Activated naive CD4-positive, alpha-beta T cell treated with anti-CD3 and anti-CD28 coated beads, Interleukin-2, amount 50 U/mL, for 72 hours (primary cell): ENCODE results near the gene RAD51B. TPM values are rescaled to one million over a fixed set of nuclear protein-coding genes. Genes with fewer than 3 reads are reported as not detected.

ENCODE experiments used
- ATAC-seq, 2 donors: fragments of 150-1000 bp; cut with Tn5 transposase; 2 replicates each; pipeline ENCODE4 v1.10.0; 2021; ENCODE audit warnings: mild to moderate bottlenecking in 2 of 2, moderate library complexity in 2 of 2
- DNase-seq, 2 donors: peaks; one replicate each; pipeline ENCODE4 v3.0.0; 2021 to 2022; ENCODE audit warnings: low spot score in 2 of 2
- H3K27ac Mint-ChIP-seq, 2 donors: one replicate each; pipeline ENCODE4 v1.8.0; 2022; ENCODE audit warnings: mild to moderate bottlenecking in 2 of 2, mixed read lengths in 2 of 2
- H3K36me3 Mint-ChIP-seq, 2 donors: one replicate each; pipeline ENCODE4 v1.8.0; 2022; ENCODE audit warnings: mixed read lengths in 2 of 2
- H3K9me3 Mint-ChIP-seq, 2 donors: one replicate each; pipeline ENCODE4 v1.8.0; 2022; ENCODE audit warnings: mixed read lengths in 2 of 2
- total RNA-seq, 2 donors: library from RNA; stranded (reverse); gene quantifications; one replicate each; pipeline ENCODE4 v1.2.3, GENCODE V29; 2022

The RAD51B gene
- total RNA-seq, 2 donors from 2014 or later = 36.5 to 53.0 TPM

DNA sequence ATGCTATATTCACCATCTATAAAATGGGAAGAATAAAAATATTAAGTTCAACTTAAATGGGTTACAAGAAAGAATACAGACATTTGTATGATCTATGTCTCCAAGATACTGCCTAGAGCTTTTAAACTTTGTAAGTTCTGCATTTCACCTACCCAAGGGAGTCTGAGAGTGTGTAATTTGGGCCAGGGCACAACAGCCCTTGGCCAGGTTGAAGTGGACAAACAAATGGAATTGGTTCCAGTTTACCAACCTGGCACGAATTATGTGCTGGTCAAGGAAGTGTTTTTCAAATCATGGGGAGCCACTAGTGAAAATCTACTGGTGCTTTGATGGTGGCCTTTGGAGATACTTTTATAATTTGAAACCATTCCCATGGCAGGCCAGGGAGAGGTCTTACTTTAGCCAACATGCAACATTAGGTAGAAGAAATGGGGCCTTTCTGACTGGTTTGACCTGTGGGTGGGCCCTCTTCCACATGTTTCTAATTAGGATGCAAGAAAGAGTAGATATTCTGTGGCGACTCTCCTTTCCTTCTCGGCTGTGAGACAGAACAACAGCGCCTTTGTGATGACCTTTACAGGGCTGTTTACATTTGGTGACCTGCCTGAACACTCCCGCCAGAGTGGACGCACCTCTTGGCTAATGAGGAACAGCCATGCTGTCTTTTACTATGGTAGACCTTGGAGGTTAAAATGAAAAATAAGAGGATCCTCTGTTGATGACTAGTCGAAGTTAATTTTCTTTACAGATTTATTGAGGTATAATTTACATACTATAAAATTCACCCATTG is 496.7 kb downstream of the RAD51B start:
- Mint-ChIP-seq H3K27ac (no peak overlapping the region), H3K36me3 (peaks cover 4 to 12% of the 10 kb centered on the region in 2 donors), H3K9me3 (no peaks in the 10 kb centered on the region)
- ATAC-seq (no peak), DNase-seq (no peak)

DNA sequence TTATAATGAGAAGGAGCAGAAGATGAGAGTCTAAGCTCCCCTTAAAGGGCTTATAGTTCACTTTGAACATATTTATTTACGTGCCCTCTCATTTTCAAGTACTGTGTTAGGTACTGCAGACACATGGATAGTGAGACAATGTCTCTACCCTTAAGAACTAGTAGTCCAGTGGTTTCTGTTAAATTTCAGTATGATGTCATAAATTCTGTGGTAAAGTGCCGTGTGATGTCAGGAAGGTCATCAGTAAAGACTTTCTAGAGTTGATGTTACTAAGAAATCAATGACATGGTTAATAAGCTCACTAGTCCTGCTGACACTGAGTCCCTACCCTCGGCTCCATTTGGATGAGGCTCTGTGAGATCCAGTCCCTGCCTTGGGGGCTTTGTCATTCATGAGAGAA is 497.7 kb downstream of the RAD51B start:
- ATAC-seq = no peak

DNA sequence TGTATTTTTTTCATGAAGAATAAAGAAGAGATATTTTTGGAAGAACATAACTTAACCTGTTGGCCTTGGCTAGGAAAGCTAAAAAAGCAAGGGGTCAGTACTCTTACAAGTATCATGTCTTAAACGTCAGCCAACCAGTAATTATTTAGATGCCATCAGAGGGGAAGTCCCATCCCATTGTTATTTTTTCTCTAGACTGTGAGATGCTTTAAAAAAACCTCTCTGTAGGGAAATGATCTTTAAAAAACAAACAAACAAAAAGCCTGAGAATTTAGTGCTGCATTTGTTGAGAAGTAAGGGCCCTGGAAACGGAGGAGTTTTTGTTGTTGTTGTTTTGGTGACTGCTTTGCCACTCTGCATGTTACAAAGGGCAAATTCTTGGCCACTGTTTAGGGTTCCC is 499.2 kb downstream of the RAD51B start:
- ATAC-seq = no peak
- Mint-ChIP-seq H3K27ac (no peak overlapping the region), H3K9me3 (no peaks in the 10 kb centered on the region), H3K36me3 (peaks cover 4 to 12% of the 10 kb centered on the region in 2 donors)
- no peak for DNase-seq

More for the DNA sequence above, 497.7 kb downstream of the RAD51B start:
- H3K9me3 Mint-ChIP-seq = no peaks in the 10 kb centered on the region
- no peak for DNase-seq
- H3K27ac Mint-ChIP-seq = no peak overlapping the region
- peaks cover 4 to 12% of the 10 kb centered on the region in 2 donors for H3K36me3 Mint-ChIP-seq

DNA sequence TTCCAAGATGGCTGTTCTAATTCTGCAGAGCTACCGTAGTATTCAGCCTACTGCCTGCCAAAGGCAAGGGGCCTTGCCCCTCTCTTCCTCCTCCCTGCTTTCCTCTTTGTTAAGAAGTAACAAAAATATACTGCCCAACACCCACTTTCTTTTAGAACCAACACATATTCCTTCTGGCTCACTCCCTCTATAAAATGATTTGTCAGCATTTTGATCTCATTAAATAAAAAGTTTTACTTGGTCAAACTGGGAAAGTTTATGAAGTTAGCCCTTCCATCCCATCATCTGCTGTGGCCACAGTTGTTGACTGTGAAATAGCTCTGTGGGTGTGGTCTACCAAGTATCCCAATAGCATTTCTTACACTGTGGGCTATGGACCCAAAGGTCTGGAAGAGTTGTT is 500.9 kb downstream of the RAD51B start:
- Mint-ChIP-seq H3K27ac (no peak overlapping the region), H3K9me3 (peaks cover 0 to 4% of the 10 kb centered on the region in 2 donors), H3K36me3 (peaks cover 0 to 4% of the 10 kb centered on the region in 2 donors)
- no peak for ATAC-seq
- DNase-seq = no peak

DNA sequence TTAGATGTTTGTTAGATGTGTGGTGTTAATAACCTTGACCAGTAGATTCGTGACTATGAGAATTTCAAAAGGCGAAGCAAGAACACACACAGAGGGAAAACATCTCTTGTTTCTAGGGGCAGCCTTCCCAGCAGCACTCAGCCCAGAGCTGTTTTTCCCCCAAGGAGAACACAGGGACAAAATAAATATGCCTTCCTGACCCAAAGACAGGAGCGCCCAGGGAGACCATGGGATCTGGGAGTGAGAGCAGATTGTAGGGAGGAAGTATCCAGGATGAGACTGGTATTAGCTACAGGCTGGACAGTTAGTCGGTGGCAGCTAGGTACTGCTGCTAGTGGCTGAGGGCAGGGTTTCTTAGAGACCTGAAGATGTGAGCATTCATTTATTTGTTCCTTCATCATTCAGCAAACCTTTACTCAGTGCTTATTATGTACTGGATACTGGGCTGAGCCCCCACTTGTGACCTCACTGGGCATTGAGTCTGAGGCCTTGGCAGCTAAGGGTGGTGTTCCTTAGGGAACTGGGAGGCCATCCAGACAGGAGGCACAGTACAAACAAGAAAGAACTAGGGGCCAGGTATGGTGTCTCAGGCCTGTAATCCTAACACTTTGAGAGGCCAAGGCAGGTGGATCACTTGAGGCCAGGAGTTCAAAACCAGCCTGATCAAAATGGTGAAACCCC is 503.5 kb downstream of the RAD51B start:
- DNase-seq = no peak
- peak overlapping the region in 1 of 2 donors; percentile 39 for H3K27ac Mint-ChIP-seq
- peaks cover 0 to 4% of the 10 kb centered on the region in 2 donors for H3K9me3 Mint-ChIP-seq
- H3K36me3 Mint-ChIP-seq = no peaks in the 10 kb centered on the region
- ATAC-seq = no peak

DNA sequence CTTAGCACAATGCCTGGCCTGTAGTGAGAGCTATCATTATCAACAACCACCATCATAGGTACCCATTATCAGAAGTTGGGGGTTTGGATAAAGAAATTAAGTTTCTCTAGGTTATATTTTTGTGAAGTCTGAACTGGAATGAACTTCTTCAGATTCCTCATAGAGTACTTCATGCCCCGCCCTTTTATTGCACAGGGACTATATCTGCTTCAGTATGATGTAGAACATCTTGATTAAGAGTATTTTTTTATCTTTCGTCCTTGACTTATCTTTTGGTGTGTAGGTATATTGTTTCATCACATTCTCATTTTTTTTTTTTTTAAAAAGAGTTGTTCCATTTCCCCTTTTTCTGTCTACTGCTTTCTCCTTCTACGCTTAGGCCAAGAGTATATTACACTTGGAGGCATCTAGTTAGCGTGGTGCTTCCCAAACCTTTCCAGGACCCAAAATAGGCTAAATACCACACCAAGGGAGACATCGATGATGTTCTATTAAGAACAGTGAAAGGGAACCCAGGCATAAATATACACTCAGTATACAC is 505.8 kb downstream of the RAD51B start:
- Mint-ChIP-seq H3K36me3 (no peaks in the 10 kb centered on the region), H3K27ac (no peak overlapping the region), H3K9me3 (peaks cover 0 to 4% of the 10 kb centered on the region in 2 donors)
- DNase-seq (no peak), ATAC-seq (no peak)

DNA sequence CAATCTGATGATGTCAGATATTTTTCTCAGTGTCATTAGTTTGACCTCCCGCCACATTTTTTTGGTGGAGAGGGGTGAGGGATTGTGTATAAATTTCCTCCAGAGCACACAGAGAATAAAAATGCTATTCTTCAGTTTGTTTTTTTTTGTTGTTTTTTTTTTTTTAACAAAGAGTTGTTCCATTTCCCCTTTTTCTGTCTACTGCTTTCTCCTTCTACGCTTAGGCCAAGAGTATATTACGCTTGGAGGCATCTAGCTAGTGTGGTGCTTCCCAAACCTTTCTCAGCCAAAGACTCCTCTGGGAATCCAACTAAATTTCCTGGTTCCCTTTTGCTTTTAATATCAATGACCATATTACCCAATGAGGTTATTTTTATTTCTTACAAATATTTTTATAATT is 507.7 kb downstream of the RAD51B start:
- H3K9me3 Mint-ChIP-seq = peaks cover 0 to 4% of the 10 kb centered on the region in 2 donors
- DNase-seq (no peak), ATAC-seq (no peak)
- no peaks in the 10 kb centered on the region for H3K36me3 Mint-ChIP-seq
- H3K27ac Mint-ChIP-seq = no peak overlapping the region

DNA sequence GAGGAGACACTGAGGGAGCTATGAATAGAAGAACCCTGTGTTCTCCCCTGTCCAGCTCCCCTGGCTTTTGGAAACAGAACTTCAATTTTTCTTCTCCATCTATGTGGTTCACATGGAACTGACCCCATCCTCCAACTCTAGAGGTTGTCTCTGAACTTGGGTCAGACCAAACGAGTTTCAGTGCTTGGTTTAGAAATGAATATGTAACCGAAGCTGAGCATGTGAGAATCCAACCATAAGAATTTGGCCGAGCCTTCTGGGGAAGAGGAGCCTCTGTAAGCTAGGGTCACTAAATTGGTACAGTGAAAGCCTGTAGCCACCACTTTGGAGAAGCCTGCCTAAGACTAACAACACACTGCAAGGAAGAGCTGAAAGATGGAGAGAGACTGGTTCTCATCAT is 508.9 kb downstream of the RAD51B start:
- DNase-seq = no peak
- no peaks in the 10 kb centered on the region for H3K36me3 Mint-ChIP-seq
- H3K9me3 Mint-ChIP-seq = peaks cover 0 to 4% of the 10 kb centered on the region in 2 donors
- no peak overlapping the region for H3K27ac Mint-ChIP-seq
- no peak for ATAC-seq

DNA sequence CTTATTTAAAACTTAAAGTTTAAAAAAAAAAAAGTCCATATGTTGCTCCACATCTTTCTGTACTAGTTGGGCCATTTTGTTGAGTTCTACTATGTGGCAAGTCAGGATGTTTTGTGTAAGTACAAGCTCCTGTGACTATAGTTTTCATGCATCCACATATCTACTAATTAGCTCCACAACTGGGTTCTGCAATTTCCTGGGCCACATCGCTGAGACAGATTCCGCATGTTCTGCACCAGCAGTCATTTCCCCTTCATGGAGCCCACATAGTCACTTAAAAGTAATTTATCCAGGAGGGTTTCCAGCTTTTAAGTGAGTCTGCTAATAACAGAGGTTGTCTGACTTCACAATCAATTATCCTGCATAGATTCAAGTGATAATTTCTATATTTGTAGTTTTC is 511.8 kb downstream of the RAD51B start:
- ATAC-seq (no peak), DNase-seq (no peak)
- Mint-ChIP-seq H3K36me3 (no peaks in the 10 kb centered on the region), H3K27ac (no peak overlapping the region), H3K9me3 (no peaks in the 10 kb centered on the region)

DNA sequence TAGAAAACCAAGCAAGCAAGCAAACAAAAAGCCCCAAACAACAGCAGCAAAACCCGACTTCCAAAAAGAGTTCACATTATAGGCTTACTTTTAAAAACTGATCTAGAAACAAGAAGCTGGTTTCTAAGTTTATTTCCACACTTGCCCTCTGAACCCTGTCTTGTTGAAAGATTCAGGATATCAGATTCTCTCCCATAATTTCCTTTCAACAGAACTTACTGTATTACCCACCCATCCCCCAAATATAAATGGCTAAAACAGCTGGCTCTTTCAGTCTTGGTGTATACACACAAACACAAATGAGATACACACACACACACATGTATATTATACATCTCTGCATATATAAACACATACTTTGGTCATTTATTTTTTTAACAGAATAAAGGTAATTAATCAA is 512.4 kb downstream of the RAD51B start:
- no peak for DNase-seq
- Mint-ChIP-seq H3K27ac (no peak overlapping the region), H3K9me3 (no peaks in the 10 kb centered on the region), H3K36me3 (no peaks in the 10 kb centered on the region)
- ATAC-seq = no peak

DNA sequence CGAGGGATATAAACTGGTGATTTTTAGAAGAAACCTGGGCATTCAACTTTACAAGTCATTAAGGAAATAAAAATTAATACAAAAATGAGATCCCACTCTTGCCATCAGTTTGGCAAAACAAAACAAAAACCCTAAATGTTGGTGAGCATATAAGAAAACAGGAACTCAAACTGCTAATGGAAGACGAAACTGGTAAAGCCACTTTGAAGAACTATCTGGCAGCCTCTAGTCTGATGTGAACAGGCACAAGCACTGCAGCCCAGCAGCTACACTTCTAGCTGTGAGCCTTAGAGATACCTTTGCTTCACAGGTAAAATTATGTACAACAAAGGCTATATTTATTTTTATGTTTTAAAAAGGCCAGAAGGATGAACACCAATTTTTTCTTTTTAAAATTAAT is 513.7 kb downstream of the RAD51B start:
- H3K27ac Mint-ChIP-seq = no peak overlapping the region
- no peaks in the 10 kb centered on the region for H3K36me3 Mint-ChIP-seq
- DNase-seq (no peak), ATAC-seq (no peak)
- no peaks in the 10 kb centered on the region for H3K9me3 Mint-ChIP-seq

DNA sequence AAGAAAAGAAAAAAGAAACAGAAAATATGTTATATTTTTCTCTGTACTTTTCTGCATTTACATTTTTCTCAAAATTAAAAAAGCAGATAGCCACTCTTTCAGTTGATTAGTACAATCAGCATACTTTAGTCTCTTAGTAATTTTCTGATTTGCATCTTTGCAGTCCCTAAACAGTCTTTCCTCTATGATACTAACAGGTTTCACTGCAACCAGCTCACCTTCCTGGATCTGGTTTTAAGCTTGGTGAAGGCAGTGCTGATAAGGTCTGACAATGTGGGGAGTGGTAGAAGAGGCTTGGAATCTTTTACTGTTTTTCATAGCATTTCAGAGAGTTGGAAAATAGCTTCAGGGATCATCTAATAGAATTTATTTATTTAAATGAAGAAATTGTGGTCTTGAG is 515.7 kb downstream of the RAD51B start:
- no peak for ATAC-seq
- Mint-ChIP-seq H3K27ac (no peak overlapping the region), H3K9me3 (no peaks in the 10 kb centered on the region), H3K36me3 (no peaks in the 10 kb centered on the region)
- no peak for DNase-seq

DNA sequence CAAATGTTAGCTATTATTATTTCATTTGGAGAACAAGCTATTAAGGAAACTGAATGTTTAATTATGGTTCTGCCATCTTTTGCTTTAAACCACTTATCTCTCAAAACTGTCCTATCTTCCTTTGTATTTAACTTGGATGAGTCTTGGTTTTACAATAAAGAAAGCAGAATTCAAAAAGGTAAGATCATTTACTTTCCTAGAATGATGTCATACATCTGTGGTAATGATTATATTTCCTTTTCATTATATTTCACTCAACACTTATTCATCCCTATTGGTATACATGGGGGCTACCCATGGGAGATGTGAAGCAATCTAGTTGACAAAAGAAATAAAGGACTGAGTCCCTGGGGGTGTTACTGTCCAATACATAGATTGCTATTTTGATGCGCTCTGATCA is 516.6 kb downstream of the RAD51B start:
- DNase-seq (no peak), ATAC-seq (no peak)
- H3K27ac Mint-ChIP-seq = no peak overlapping the region
- no peaks in the 10 kb centered on the region for H3K36me3 Mint-ChIP-seq
- H3K9me3 Mint-ChIP-seq = no peaks in the 10 kb centered on the region

DNA sequence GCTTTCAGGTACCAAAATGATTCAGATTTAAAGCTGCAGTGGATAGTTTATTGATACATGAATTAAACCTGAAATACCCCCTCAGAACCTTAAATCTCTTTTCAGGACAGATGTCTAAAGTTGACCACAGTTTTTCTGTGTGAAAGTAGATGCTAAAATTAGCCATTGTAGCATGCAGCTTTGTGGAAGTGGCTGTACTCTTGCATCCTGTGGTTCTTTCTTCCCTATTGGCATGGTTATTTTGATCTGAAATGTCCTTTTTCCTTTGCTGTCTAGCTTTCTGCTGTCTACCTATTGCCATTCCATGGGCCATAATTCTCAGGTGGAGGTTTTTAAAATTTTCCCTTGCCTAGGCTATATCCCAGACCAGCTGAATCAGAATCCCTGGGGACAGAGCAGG is 517.7 kb downstream of the RAD51B start:
- ATAC-seq (no peak), DNase-seq (no peak)
- H3K27ac Mint-ChIP-seq = no peak overlapping the region
- no peaks in the 10 kb centered on the region for H3K36me3 Mint-ChIP-seq
- H3K9me3 Mint-ChIP-seq = no peaks in the 10 kb centered on the region

DNA sequence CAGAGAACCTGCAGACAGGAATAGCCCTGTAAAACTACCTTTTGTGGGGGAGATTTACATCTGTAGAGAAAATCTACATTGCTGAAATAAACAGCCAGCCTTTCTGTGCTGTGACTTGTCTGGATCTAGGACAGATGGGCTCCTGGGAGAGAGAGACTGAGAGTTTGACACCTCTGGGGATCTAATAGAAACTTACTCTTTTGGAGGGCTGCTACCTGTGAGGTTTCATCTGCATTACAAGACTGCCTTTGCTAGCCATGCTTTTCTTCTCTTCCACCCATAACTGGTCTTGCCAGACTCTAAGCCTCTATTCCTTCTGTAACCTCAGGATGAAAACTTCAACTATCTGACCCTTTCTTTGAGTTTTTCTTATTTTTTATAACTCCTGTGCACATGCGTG is 520.7 kb downstream of the RAD51B start:
- ATAC-seq = no peak
- Mint-ChIP-seq H3K36me3 (no peaks in the 10 kb centered on the region), H3K27ac (no peak overlapping the region), H3K9me3 (no peaks in the 10 kb centered on the region)
- DNase-seq = no peak

DNA sequence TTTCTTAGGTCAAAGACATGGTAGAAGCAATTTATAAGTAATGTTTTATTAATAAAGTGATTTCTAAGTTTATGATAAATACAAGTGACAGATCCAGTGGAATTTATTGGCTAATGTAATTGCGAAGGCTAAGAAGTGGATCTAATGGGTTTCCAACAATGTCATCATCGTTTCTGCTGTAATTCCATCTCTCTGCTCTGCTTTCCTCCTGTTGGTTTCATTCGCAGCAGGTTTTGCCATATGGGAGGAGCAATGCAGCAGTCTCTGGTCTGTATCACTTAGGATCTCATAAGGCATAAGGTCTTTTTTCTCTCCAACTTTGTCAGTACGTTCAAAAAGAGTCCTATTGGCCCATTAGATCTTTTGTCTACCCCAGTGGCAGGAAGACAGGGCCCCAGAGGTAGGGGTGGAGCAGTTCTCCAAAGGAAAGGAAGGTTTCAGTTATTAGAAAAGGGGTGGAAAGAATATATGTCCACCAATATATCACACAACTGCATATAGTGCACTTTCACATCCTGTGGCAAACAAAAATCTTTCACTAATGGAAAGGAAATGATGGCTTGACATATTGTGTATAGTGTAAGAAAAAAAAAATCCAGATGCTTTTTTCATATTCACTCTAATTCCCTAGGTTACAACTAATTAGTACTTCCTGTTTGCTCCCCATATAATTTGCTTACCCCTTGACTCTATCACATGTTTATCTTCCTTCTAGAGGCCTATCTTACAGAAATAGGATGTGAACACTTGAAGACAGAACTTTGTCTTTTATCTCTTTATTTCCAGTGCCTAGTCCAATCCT is 522.0 kb downstream of the RAD51B start:
- ATAC-seq (no peak), DNase-seq (no peak)
- no peak overlapping the region for H3K27ac Mint-ChIP-seq
- H3K36me3 Mint-ChIP-seq = peaks cover 0 to 6% of the 10 kb centered on the region in 2 donors
- peaks cover 0 to 5% of the 10 kb centered on the region in 2 donors for H3K9me3 Mint-ChIP-seq

DNA sequence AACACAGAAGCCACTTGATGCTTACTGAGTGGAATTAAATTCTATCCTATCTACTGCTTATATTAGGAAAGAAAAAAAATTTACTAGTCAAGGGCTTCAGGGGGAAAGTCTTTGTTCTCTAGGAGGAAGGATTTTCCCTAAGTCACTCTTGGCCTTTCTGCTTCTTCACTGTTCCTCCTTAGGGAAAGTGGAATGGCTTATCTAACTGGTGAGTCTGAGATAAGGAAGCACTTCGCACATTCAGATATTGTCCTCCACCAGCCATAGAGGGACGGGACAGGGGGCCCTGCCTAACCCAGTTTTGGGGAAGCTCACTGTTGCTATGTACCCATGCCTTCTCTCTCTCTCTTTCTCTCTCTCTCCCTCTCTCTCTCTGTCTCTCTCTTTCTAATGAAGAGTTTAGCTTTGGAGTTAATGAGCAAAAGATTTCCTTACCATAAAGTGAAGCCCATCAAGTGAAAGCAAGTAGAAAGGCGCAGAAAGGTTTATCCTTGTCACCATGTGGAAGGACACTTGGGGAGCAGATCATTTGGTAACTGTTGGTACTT is 522.7 kb downstream of the RAD51B start:
- H3K9me3 Mint-ChIP-seq = peaks cover 0 to 10% of the 10 kb centered on the region in 2 donors
- ATAC-seq (no peak), DNase-seq (no peak)
- peaks cover 0 to 11% of the 10 kb centered on the region in 2 donors for H3K36me3 Mint-ChIP-seq
- H3K27ac Mint-ChIP-seq = no peak overlapping the region
